Activated naive CD4-positive, alpha-beta T cell treated with anti-CD3 and anti-CD28 coated beads for 36 hours (primary cell): ENCODE data around the gene AP1B1. TPM values are rescaled to one million over a fixed set of nuclear protein-coding genes. Genes with fewer than 3 reads are reported as not detected.

Experiments
- CTCF ChIA-PET: fragments of 350-600 bp; sonication (Branson Sonifier 250); formaldehyde crosslinking; loops from one replicate; lab custom pipeline; 2021; ENCODE audit warnings: antibody characterized with exemption; lab: Charles Lee
- DNase-seq: peaks from one replicate; pipeline ENCODE4 v3.0.0-alpha.2; 2020
- H3K27ac Mint-ChIP-seq: one replicate; pipeline ENCODE4 v1.8.0; 2021; ENCODE audit warnings: mild to moderate bottlenecking, mixed read lengths
- H3K27me3 Mint-ChIP-seq: one replicate; pipeline ENCODE4 v1.8.0; 2021; ENCODE audit warnings: low read depth, mixed read lengths
- H3K36me3 Mint-ChIP-seq: one replicate; pipeline ENCODE4 v1.8.0; 2021; ENCODE audit warnings: low read depth, mixed read lengths
- H3K4me1 Mint-ChIP-seq: one replicate; pipeline ENCODE4 v1.8.0; 2021; ENCODE audit warnings: low read depth, mixed read lengths
- H3K4me3 Mint-ChIP-seq: one replicate; pipeline ENCODE4 v1.8.0; 2021; ENCODE audit warnings: mild to moderate bottlenecking, moderate library complexity, mixed read lengths
- H3K9me3 Mint-ChIP-seq: one replicate; pipeline ENCODE4 v1.8.0; 2021; ENCODE audit warnings: mixed read lengths
- intact Hi-C: fragments of 100-400 bp; cut with micrococcal nuclease; formaldehyde crosslinking; loops from one replicate; pipeline ENCODE4 v1.15.1; 2023
- total RNA-seq, 2 experiments: library from RNA; stranded (reverse); gene quantifications; one replicate each; pipeline ENCODE4 v1.2.3, GENCODE V29; 2021

The AP1B1 gene
- total RNA-seq, 2 experiments from 2014 or later, result 52.0 to 52.2 TPM

- CTCF ChIA-PET, result interaction anchor here (0.6 to 2.3 kb wide), 9 partner anchors 10 to 1378 kb away, joined by 3 to 9 read pairs (median 3); partner anchors contain the start of gene KREMEN1
- no peaks in the 10 kb centered on the region for H3K36me3 Mint-ChIP-seq
Measured at GRCh38 chr22:29313576-29314466, 74.5 kb downstream of the AP1B1 start.

GRCh38 chr22:29313126-29313575 lies 75.2 kb downstream of the AP1B1 start:
- Mint-ChIP-seq H3K9me3 (no peaks in the 10 kb centered on the region), H3K4me3 (no peak overlapping the region), H3K4me1 (peaks cover 23% of the 10 kb centered on the region), H3K36me3 (no peaks in the 10 kb centered on the region), H3K27ac (no peak overlapping the region), H3K27me3 (peaks cover 39% of the 10 kb centered on the region)
- CTCF ChIA-PET, result interaction anchor here (0.6 to 2.3 kb wide), 8 partner anchors 9 to 1377 kb away, joined by 3 to 9 read pairs (median 4); partner anchors contain the start of gene KREMEN1
- DNase-seq, result peak; percentile 37
- intact Hi-C loops, result no loop called here

More at GRCh38 chr22:29313576-29314466, 74.5 kb downstream of the AP1B1 start:
- peaks cover 39% of the 10 kb centered on the region for H3K27me3 Mint-ChIP-seq
- H3K27ac Mint-ChIP-seq, result no peak overlapping the region
- no peaks in the 10 kb centered on the region for H3K9me3 Mint-ChIP-seq
- H3K4me3 Mint-ChIP-seq, result no peak overlapping the region
- H3K4me1 Mint-ChIP-seq, result peaks cover 23% of the 10 kb centered on the region
- intact Hi-C loops, result no loop called here
- DNase-seq, result no peak

GRCh38 chr22:29312218-29313125 lies 75.9 kb downstream of the AP1B1 start:
- Mint-ChIP-seq H3K27me3 (peaks cover 42% of the 10 kb centered on the region), H3K27ac (no peak overlapping the region), H3K36me3 (no peaks in the 10 kb centered on the region), H3K4me1 (peaks cover 24% of the 10 kb centered on the region), H3K9me3 (no peaks in the 10 kb centered on the region), H3K4me3 (no peak overlapping the region)
- CTCF ChIA-PET, result interaction anchor here (0.7 to 2.3 kb wide), 6 partner anchors 11 to 240 kb away, joined by 3 to 9 read pairs (median 4); partner anchors contain the start of gene KREMEN1
- intact Hi-C loops, result no loop called here
- DNase-seq, result no peak

- CTCF ChIA-PET, result interaction anchor here (1.0 to 2.3 kb wide), 2 partner anchors 10 to 42 kb away, joined by 3 to 9 read pairs; no protein-coding TSS in a partner anchor
- peaks cover 40% of the 10 kb centered on the region for H3K27me3 Mint-ChIP-seq
- no peaks in the 10 kb centered on the region for H3K36me3 Mint-ChIP-seq
- peaks cover 26% of the 10 kb centered on the region for H3K4me1 Mint-ChIP-seq
- intact Hi-C loops, result no loop called here
- no peaks in the 10 kb centered on the region for H3K9me3 Mint-ChIP-seq
- H3K4me3 Mint-ChIP-seq, result no peak overlapping the region
- H3K27ac Mint-ChIP-seq, result no peak overlapping the region
- DNase-seq, result no peak
Measured at GRCh38 chr22:29311464-29312217, 76.7 kb downstream of the AP1B1 start.

DNA sequence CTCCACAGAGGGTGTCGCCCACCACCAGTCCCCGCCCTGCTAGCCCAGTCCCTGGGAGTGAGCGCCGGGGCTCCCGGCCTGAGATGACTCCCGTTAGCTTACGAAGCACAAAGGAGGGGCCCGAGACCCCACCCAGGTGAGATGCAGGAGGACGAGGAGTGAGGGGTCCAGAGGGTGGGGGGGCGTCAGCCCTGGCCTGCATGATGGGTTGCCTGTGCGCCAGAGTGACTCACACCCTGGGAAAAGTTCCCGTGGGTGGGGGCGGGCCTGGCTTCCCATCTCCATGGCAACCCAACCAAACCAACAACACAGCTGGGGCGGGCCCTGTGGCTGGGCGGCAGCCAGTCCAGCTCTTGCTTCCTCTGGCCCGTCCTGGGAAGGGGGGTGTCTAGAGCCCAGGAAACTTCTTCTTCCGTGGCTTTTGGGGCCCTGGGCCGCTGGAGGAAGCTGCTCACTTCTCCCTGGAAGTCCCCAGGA lies 77.5 kb downstream of the AP1B1 start:
- Mint-ChIP-seq H3K4me3 (no peak overlapping the region), H3K9me3 (no peaks in the 10 kb centered on the region), H3K4me1 (peaks cover 30% of the 10 kb centered on the region), H3K27me3 (peaks cover 38% of the 10 kb centered on the region), H3K27ac (no peak overlapping the region), H3K36me3 (no peaks in the 10 kb centered on the region)
- intact Hi-C loops, result no loop called here
- peak; percentile 81 for DNase-seq
- CTCF ChIA-PET, result no interaction called here

DNA sequence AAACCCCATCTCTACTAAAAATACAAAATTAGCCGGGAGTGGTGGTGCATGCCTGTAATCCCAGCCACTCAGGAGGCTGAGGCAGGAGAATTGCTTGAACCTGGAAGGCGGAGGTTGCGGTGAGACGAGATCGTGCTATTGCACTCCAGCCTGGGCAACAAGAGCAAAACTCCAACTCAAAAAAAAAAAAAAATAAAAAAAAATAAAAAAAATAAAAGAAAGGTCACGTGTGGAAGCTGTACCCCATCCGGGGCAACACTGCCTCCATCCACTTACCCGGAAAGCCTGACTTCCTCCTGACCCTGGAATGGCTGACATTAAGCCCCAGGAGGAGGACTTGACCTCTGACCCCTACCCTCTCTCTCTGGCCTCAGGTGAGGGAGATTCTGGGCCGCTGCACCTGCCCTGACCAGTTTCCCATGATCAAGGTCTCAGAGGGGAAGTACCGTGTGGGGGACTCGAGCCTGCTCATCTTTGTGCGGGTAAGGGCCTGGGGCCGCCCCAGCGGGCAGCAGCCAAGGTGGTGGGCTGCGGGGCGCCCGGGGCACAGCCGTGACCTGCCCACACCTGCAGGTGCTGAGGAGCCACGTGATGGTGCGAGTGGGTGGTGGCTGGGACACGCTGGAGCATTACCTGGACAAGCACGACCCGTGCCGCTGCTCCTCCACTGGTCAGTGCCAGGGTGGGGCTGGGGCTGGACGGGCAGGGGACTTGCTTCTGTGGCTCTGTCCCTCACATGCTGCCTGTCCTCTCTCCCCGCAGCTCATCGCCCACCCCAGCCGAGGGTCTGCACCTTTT lies 78.1 kb downstream of the AP1B1 start:
- Mint-ChIP-seq H3K9me3 (no peaks in the 10 kb centered on the region), H3K4me3 (no peak overlapping the region), H3K36me3 (no peaks in the 10 kb centered on the region), H3K27ac (no peak overlapping the region), H3K4me1 (peaks cover 30% of the 10 kb centered on the region), H3K27me3 (peaks cover 42% of the 10 kb centered on the region)
- intact Hi-C loops, result no loop called here
- DNase-seq, result no peak
- CTCF ChIA-PET, result no interaction called here

DNA sequence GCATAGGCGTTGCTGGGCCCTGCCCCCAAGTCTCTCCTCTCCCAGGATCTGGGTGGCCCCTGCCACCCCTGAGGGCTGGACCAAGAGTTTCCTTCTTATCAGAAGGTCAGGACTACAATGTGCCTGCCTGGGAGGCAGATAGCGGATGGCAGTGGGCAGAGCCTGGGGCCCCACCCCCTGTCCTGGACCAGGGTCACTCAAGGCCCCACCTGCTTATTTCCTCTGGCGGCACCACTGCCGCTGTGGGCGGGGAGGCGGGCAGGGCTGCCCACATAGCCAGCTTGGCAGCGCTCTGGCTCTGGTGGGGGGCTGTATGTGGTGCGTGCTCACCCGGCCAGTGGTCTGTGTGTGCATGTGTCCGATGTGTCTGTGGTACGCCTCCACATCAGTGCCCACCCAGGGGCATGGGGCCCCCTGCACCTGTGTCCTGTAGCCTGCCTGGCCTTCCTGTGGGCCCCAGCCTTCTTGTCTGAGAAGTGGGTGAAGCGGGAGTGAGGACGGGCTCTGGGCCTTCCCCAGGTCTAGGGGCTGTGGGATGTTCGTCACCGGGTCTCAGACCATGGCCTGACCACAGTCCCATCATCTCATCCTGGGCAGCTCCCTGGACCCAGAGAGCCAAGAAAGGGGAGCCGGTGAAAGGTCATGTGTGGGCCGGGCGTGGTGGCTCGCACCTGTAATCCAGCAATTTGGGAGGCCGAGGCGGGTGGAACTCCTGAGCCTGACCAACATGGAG lies 78.9 kb downstream of the AP1B1 start:
- no peak for DNase-seq
- Mint-ChIP-seq H3K27me3 (peaks cover 42% of the 10 kb centered on the region), H3K36me3 (no peaks in the 10 kb centered on the region), H3K27ac (no peak overlapping the region), H3K9me3 (no peaks in the 10 kb centered on the region), H3K4me3 (no peak overlapping the region), H3K4me1 (peaks cover 27% of the 10 kb centered on the region)
- intact Hi-C loops, result no loop called here
- CTCF ChIA-PET, result no interaction called here

DNA sequence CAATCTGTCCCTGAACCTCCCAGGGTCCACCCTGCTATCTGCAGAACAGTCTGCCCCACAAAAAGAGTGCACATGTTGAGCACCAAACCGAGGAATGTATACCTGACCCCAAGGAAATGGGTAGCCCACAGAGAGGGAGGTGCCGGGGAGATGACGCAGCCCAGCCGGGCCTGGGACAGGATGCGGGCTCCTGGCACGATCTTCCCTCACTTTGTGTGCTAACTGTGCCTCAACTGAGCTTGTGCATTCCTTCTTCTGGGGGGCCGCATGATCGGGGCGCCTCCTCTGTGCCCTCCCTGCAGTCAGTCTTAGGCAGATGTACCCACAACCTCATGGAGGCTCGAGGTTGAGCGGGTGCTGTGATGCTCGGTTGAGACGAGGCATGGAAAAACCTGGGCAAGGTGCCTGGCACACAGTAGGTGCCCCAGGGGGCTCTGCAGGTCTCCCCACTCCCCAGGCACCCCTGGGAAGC lies 79.5 kb downstream of the AP1B1 start:
- CTCF ChIA-PET, result no interaction called here
- intact Hi-C loops, result no loop called here
- H3K4me3 Mint-ChIP-seq, result no peak overlapping the region
- H3K4me1 Mint-ChIP-seq, result peaks cover 20% of the 10 kb centered on the region
- no peaks in the 10 kb centered on the region for H3K36me3 Mint-ChIP-seq
- no peak for DNase-seq
- H3K9me3 Mint-ChIP-seq, result no peaks in the 10 kb centered on the region
- no peak overlapping the region for H3K27ac Mint-ChIP-seq
- peaks cover 39% of the 10 kb centered on the region for H3K27me3 Mint-ChIP-seq

DNA sequence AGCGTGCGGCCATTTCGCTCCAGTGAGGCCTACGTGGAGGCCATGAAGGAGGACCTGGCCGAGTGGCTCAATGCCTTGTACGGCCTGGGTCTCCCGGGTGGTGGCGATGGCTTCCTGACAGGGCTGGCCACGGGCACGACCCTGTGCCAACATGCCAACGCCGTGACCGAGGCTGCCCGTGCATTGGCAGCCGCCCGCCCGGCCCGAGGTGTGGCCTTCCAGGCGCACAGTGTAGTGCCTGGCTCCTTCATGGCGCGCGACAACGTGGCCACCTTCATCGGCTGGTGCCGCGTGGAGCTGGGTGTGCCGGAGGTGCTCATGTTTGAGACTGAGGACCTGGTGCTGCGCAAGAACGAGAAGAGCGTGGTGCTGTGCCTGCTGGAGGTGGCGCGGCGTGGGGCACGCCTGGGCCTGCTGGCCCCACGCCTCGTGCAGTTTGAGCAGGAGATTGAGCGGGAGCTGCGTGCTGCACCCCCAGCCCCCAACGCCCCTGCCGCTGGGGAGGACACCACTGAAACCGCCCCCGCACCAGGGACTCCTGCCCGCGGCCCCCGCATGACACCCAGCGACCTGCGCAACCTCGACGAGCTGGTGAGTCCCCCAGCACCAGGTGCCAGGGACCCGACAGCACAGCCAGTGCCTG lies 80.1 kb downstream of the AP1B1 start:
- Mint-ChIP-seq H3K36me3 (no peaks in the 10 kb centered on the region), H3K27me3 (peaks cover 33% of the 10 kb centered on the region), H3K4me3 (no peak overlapping the region), H3K9me3 (no peaks in the 10 kb centered on the region), H3K4me1 (peaks cover 16% of the 10 kb centered on the region), H3K27ac (no peak overlapping the region)
- CTCF ChIA-PET, result no interaction called here
- no peak for DNase-seq
- intact Hi-C loops, result no loop called here

GRCh38 chr22:29307596-29308147 lies 80.7 kb downstream of the AP1B1 start:
- Mint-ChIP-seq H3K27me3 (peaks cover 27% of the 10 kb centered on the region), H3K4me1 (peaks cover 11% of the 10 kb centered on the region), H3K9me3 (no peaks in the 10 kb centered on the region), H3K4me3 (peak overlapping the region; percentile 64), H3K27ac (no peak overlapping the region), H3K36me3 (no peaks in the 10 kb centered on the region)
- CTCF ChIA-PET, result no interaction called here
- intact Hi-C loops, result no loop called here
- DNase-seq, result no peak
